Testis (tissue), 3 donors: ENCODE data around the gene ARGFX. TPM values are rescaled to one million over a fixed set of nuclear protein-coding genes. Genes with fewer than 3 reads are reported as not detected.
"Not testable (repeated sequence)": the region's sequence is repeated elsewhere in the genome, so short reads cannot be mapped to it uniquely, and the experiment has no call there.

Source experiments
- DNase-seq: peaks from one replicate; pipeline ENCODE4 v3.0.0-alpha.2; 2019
- H3K27ac ChIP-seq, 2 donors: fragments of 200-600 bp; sonication (generic); one replicate each; pipeline ENCODE4 v1.5.1; 2019
- H3K27me3 ChIP-seq: fragments of 200-600 bp; sonication (generic); one replicate; pipeline ENCODE4 v1.5.1; 2019
- H3K36me3 ChIP-seq: fragments of 200-600 bp; sonication (generic); one replicate; pipeline ENCODE4 v1.5.1; 2017; ENCODE audit warnings: low read depth; ENCODE audit errors: missing control alignments
- H3K4me1 ChIP-seq: fragments of 200-600 bp; sonication (generic); one replicate; pipeline ENCODE4 v1.5.1; 2019
- H3K4me3 ChIP-seq, 2 donors: fragments of 200-600 bp; sonication (generic); one replicate each; pipeline ENCODE4 v1.5.1; 2017 to 2019
- H3K9me3 ChIP-seq: fragments of 200-600 bp; sonication (generic); one replicate; pipeline ENCODE4 v1.5.1; 2017
- POLR2A ChIP-seq: fragments of 450-650 bp; IDR thresholded peaks from one replicate; pipeline ENCODE4 v1.6.1; 2017; ENCODE audit warnings: antibody characterized with exemption, mild to moderate bottlenecking, moderate library complexity
- WGBS, 2 donors: methylation state at CpG; one replicate each; pipeline ENCODE4 v1.1.5; 2018; 5-methylcytosine and 5-hydroxymethylcytosine counted together
- intact Hi-C: fragments of 100-400 bp; cut with DNase I; formaldehyde crosslinking; loops from one replicate; pipeline ENCODE4 v1.15.1; 2023; ENCODE audit warnings: low total_unique reads
- polyA plus RNA-seq: library from polyadenylated mRNA; stranded (reverse); fragments of 350-450 nt; fragmentation: Illumina TruSeq; extraction: RNeasy Lipid Tissue Mini Kit (QIAGEN cat#74804); gene quantifications from one replicate; pipeline ENCODE4 v1.2.3, GENCODE V29; 2014; ENCODE audit warnings: low read depth, low replicate concordance; ENCODE audit not compliant: insufficient read depth
- total RNA-seq, 2 donors: library from RNA; depleted of rRNA; stranded (reverse); fragments of >200 nt; gene quantifications; one replicate each; pipeline ENCODE4 v1.2.3, GENCODE V29; 2016
- TF ChIP-seq, protein P1 (sequence below), 3 experiments: fragments of 450-650 bp in 2 of 3; fragments of 200-600 bp in 1 of 3; sonication (generic) in 1 of 3; IDR thresholded peaks; one replicate each; pipeline ENCODE4 v1.5.1; 2016 to 2019; ENCODE audit warnings: antibody characterized with exemption in 3 of 3, mild to moderate bottlenecking in 2 of 3, moderate library complexity in 1 of 3

Gene ARGFX
- total and polyA plus RNA-seq, 3 donors from 2014 or later, result 0.31 to 0.55 TPM; not detected in 1

DNA sequence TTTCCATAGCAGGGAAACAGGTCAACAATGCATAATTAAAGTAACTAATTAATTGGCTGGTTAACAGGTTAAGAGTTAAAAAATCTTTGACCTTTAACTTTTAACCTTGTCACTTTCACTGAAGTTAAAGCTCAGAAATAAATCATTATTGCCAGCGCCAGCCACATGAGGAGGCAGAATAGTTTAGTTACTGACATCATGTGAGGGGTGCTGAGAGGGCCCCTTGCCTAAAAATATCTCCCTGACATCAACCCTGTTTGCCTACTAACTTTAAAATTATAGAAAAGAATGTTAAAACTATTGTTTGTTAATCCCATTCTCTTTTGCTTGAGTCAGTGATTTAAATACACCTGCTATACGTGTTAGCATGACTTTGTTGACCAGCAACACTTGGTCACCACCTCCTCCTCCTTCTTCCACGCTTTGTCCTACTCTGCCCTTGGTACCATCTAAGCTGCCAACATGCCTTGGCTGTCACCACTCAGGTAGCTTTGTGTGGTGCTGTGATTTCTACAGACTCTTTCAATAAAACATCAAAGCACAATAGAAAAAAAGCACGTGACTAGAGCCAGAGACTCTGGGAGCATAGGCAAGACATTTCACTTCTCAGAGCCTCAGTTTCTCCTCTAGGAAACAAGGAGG is 28.1 kb downstream of the ARGFX start:
- DNase-seq, result no peak
- 90 to 91% methylated on average over 4 of the region's 4 CpGs for WGBS, 2 donors
- Histone ChIP-seq H3K4me1 (peaks cover 13% of the 10 kb centered on the region), H3K9me3 (no peaks in the 10 kb centered on the region), H3K27me3 (no peaks in the 10 kb centered on the region), H3K36me3 (no peaks in the 10 kb centered on the region), H3K4me3 (no peak overlapping the region), H3K27ac (no peak overlapping the region)
- intact Hi-C loops, result no loop called here
- TF ChIP-seq POLR2A, result no peak
- TF ChIP-seq, protein P1, sequence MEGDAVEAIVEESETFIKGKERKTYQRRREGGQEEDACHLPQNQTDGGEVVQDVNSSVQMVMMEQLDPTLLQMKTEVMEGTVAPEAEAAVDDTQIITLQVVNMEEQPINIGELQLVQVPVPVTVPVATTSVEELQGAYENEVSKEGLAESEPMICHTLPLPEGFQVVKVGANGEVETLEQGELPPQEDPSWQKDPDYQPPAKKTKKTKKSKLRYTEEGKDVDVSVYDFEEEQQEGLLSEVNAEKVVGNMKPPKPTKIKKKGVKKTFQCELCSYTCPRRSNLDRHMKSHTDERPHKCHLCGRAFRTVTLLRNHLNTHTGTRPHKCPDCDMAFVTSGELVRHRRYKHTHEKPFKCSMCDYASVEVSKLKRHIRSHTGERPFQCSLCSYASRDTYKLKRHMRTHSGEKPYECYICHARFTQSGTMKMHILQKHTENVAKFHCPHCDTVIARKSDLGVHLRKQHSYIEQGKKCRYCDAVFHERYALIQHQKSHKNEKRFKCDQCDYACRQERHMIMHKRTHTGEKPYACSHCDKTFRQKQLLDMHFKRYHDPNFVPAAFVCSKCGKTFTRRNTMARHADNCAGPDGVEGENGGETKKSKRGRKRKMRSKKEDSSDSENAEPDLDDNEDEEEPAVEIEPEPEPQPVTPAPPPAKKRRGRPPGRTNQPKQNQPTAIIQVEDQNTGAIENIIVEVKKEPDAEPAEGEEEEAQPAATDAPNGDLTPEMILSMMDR (IDR thresholded peaks at IDR 0.05), result no peak

DNA sequence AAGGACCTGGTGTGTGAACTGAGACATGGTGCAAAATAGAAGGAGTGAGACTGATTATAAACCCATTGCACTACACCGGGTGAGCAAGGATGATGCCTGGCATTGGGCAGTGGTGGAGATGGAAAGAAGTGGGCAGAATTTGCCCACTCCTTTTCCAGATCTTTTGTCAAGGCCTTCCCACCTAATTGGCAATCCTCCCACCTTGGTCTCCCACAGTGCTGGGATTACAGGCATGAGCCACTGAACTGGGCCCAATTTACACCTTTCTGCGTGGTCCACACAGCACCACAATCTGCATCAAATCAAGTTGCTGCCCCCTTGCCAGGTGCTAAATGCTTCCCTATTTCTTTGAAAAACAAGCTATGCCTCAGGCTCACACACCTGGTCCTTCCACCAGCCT is 30.8 kb downstream of the ARGFX start:
- no peaks in the 10 kb centered on the region for H3K27me3 ChIP-seq
- peaks cover 14% of the 10 kb centered on the region for H3K4me1 ChIP-seq
- intact Hi-C loops, result no loop called here
- no peak for DNase-seq
- TF ChIP-seq, protein P1 (IDR thresholded peaks at IDR 0.05), result no peak
- TF ChIP-seq POLR2A, result no peak
- H3K27ac ChIP-seq, result no peak overlapping the region
- H3K4me3 ChIP-seq, result no peak overlapping the region
- no peaks in the 10 kb centered on the region for H3K36me3 ChIP-seq
- no peaks in the 10 kb centered on the region for H3K9me3 ChIP-seq
- WGBS, 2 donors, result 80 to 82% methylated on average over 2 of the region's 2 CpGs

DNA sequence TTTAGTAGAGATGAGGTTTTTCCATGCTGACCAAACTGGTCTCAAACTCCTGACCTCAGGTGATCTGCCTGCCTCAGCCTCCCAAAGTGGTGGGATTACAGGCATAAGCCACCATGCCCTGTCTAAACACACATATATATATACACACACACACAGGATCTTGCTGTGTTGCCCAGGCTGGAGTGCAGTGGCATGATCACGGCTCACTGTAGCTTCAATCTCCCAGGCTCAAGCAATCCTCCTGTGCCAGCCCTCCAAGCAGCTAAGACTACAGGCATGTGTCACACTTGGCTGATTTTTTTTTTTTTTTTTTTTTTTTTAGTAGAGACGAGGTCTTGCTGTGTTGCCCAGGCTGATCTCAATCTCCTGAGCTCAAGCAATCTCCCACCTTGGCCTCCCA is 32.2 kb downstream of the ARGFX start:
- DNase-seq, H3K36me3 ChIP-seq, intact Hi-C loops, H3K4me3 ChIP-seq, H3K27me3 ChIP-seq, H3K27ac ChIP-seq, H3K9me3 ChIP-seq: not testable (repeated sequence)
- 88 to 100% methylated on average over 2 of the region's 2 CpGs for WGBS, 2 donors
- peaks cover 14% of the 10 kb centered on the region for H3K4me1 ChIP-seq

DNA sequence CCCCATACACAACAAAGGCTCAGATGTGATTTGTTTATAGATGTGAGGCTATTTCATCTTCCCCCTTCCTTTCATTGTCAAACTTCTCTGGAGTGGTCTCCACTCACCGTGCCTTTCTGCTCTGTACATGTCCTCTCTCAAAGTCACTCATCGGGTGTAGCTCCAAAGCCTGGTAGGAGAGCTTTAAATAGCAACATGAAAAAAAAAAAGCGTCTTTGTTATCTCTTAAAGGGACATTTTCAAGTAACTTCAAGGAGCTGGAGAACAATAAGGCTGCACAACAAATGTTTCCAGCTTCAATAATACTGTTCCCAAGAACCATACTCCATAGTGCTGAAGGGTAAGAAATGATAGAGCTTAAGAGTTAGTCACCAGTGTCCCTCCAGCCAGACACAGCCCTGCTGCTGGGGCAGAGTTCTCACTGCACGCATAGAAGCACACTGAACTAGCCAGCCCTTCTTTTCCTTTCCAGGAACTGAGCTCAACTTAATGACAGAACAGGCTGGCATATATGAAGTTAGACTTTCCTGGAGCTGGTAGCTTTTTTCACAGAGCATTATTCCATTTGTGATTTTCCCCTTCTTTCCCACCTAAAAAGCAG is 33.6 kb downstream of the ARGFX start:
- no peaks in the 10 kb centered on the region for H3K9me3 ChIP-seq
- H3K4me1 ChIP-seq, result peaks cover 14% of the 10 kb centered on the region
- H3K27me3 ChIP-seq, result no peaks in the 10 kb centered on the region
- no peaks in the 10 kb centered on the region for H3K36me3 ChIP-seq
- no peak overlapping the region for H3K4me3 ChIP-seq
- H3K27ac ChIP-seq, result peak overlapping the region in 1 of 2 donors; percentile 75
- peak; percentile 35 for DNase-seq
- TF ChIP-seq, protein P1 (IDR thresholded peaks at IDR 0.05), result no peak
- no peak for TF ChIP-seq POLR2A
- intact Hi-C loops, result no loop called here
- 18 to 23% methylated on average over 4 of the region's 4 CpGs for WGBS, 2 donors

DNA sequence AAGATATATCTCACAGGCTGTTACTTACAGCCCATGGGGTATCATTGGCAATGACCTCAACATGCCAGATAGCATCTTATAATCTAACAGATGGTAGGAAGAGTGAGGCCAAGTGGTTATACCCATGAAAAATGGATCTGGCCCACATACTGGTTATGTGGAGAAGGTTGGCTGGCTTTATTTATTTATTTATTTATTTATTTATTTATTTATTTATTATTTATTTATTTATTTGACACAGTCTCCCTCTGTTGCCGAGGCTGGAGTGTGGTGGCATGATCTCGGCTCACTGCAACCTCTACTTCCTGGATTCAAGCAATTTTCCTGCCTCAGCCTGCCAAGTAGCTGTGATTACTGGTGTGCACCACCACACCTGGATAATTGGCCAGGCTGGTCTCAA is 37.0 kb downstream of the ARGFX start:
- Histone ChIP-seq H3K27me3 (no peaks in the 10 kb centered on the region), H3K36me3 (no peaks in the 10 kb centered on the region), H3K4me3 (no peak overlapping the region), H3K9me3 (no peaks in the 10 kb centered on the region), H3K27ac (no peak overlapping the region), H3K4me1 (peaks cover 14% of the 10 kb centered on the region)
- intact Hi-C loops, result no loop called here
- TF ChIP-seq, protein P1 (IDR thresholded peaks at IDR 0.05), result no peak
- no peak for TF ChIP-seq POLR2A
- DNase-seq, result no peak
- WGBS, 2 donors, result 90 to 93% methylated on average over 2 of the region's 2 CpGs
